Activated CD4-positive, alpha-beta T cell treated with anti-CD3 and anti-CD28 coated beads, Interleukin-2, amount 10 ng/mL, durations not matched to agents 7 days and 5 days (primary cell): ENCODE data around the gene CARMIL3. TPM values are rescaled to one million over a fixed set of nuclear protein-coding genes. Genes with fewer than 3 reads are reported as not detected.

Source experiments
- CTCF ChIA-PET: fragments of 350-600 bp; sonication (Branson Sonifier 250); formaldehyde crosslinking; loops from one replicate; lab custom pipeline; 2021; ENCODE audit warnings: antibody characterized with exemption; lab: Charles Lee
- POLR2A ChIA-PET: fragments of 350-600 bp; sonication (Branson Sonifier 250); formaldehyde crosslinking; loops from one replicate; lab custom pipeline; 2021; ENCODE audit warnings: antibody characterized with exemption; lab: Charles Lee
- DNase-seq: peaks from one replicate; pipeline ENCODE4 v3.0.0-alpha.2; 2020
- H3K27ac Mint-ChIP-seq: one replicate; pipeline ENCODE4 v1.8.0; 2021; ENCODE audit warnings: mild to moderate bottlenecking, moderate library complexity, mixed read lengths
- H3K27me3 Mint-ChIP-seq: one replicate; pipeline ENCODE4 v1.8.0; 2021; ENCODE audit warnings: mixed read lengths
- H3K36me3 Mint-ChIP-seq: one replicate; pipeline ENCODE4 v1.8.0; 2021; ENCODE audit warnings: low read depth, mixed read lengths
- H3K4me1 Mint-ChIP-seq: one replicate; pipeline ENCODE4 v1.8.0; 2021; ENCODE audit warnings: mixed read lengths
- H3K4me3 Mint-ChIP-seq: one replicate; pipeline ENCODE4 v1.8.0; 2021; ENCODE audit warnings: mild to moderate bottlenecking, moderate library complexity, mixed read lengths
- H3K9me3 Mint-ChIP-seq: one replicate; pipeline ENCODE4 v1.8.0; 2021; ENCODE audit warnings: mixed read lengths
- total RNA-seq, 2 experiments: library from RNA; stranded (reverse); gene quantifications; one replicate each; pipeline ENCODE4 v1.2.3, GENCODE V29; 2021

Gene CARMIL3
- total RNA-seq, 2 experiments from 2014 or later, result 0.83 to 1.1 TPM

DNA sequence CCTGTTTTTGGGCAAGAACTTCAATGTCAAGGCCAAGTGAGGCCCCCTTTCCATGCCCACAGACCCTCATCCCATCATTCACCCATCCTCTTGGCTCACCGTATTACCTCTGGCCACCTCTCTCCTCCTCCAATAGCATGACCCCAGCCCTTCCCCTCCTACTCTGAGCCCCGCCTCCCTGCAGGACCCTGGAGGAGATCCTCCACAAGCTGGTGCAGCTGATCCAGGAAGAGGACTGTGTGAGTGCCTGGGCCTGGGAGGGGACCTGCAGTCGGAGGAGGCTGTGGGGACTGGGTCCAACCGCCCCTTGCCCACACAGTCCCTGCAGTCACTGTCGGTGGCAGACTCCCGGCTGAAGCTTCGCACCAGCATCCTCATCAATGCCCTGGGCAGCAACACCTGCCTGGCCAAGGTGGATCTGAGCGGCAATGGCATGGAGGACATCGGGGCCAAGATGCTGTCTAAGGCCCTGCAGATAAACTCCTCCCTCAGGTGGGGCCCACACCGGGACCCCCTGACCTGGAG lies 7.2 kb downstream of the CARMIL3 start:
- H3K27ac Mint-ChIP-seq, result no peak overlapping the region
- H3K9me3 Mint-ChIP-seq, result no peaks in the 10 kb centered on the region
- H3K4me1 Mint-ChIP-seq, result peaks cover 4% of the 10 kb centered on the region
- CTCF ChIA-PET, result no interaction called here
- no peaks in the 10 kb centered on the region for H3K36me3 Mint-ChIP-seq
- peaks cover 5% of the 10 kb centered on the region for H3K27me3 Mint-ChIP-seq
- POLR2A ChIA-PET, result no interaction called here
- no peak for DNase-seq
- H3K4me3 Mint-ChIP-seq, result no peak overlapping the region

DNA sequence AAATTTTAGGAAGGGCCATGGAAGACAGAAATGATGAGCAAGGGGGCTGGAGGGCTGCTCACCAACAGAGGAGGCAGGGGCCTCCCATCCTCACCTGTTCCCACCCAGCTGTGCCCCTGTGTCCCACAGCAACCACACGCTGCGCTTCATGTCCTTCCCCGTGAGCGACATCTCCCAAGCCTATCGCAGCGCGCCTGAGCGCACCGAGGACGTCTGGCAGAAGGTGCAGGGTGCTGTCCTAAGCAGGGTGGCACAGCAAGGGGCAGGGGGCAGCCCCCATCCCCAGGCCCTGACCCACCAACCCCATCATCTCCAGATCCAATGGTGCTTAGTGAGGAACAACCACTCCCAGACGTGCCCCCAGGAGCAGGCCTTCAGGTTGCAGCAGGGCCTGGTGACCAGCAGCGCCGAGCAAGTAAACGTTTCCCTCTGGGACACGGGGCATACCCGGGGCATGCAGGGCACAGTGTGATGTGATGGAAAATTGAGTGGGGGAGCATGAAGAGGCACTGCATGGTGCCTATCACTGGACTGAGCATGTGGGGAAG lies 8.1 kb downstream of the CARMIL3 start:
- H3K4me3 Mint-ChIP-seq, result no peak overlapping the region
- peaks cover 4% of the 10 kb centered on the region for H3K4me1 Mint-ChIP-seq
- ChIA-PET CTCF (no interaction called here), POLR2A (no interaction called here)
- H3K36me3 Mint-ChIP-seq, result no peaks in the 10 kb centered on the region
- H3K27ac Mint-ChIP-seq, result no peak overlapping the region
- no peak for DNase-seq
- no peaks in the 10 kb centered on the region for H3K9me3 Mint-ChIP-seq
- peaks cover 2% of the 10 kb centered on the region for H3K27me3 Mint-ChIP-seq

DNA sequence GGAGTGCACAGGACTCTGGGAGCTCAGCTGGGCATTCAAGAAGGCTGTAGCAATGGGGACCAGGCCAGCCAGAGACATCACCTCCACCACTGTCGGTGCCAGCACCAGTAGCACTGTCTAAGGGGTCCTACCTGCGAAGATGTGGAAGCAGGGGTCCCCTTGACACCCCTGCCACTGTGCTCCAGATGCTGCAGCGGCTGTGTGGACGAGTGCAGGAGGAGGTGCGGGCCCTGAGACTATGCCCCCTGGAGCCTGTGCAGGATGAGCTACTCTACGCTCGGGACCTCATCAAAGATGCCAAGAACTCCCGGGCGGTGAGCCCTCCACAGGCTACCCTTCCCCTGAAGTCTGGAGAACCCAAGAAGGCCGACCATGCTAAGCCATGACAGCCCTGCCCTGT lies 8.6 kb downstream of the CARMIL3 start:
- POLR2A ChIA-PET, result interaction anchor here (0.5 kb wide), 1 partner anchor 9 kb away, joined by 3 read pairs; the partner anchor contains the start of gene CARMIL3
- Mint-ChIP-seq H3K4me1 (peaks cover 4% of the 10 kb centered on the region), H3K4me3 (no peak overlapping the region), H3K27me3 (peaks cover 2% of the 10 kb centered on the region), H3K36me3 (no peaks in the 10 kb centered on the region), H3K27ac (no peak overlapping the region), H3K9me3 (no peaks in the 10 kb centered on the region)
- CTCF ChIA-PET, result interaction anchor here (0.6 kb wide), 1 partner anchor 48 kb away, joined by 3 read pairs; no protein-coding TSS in a partner anchor
- DNase-seq, result no peak

DNA sequence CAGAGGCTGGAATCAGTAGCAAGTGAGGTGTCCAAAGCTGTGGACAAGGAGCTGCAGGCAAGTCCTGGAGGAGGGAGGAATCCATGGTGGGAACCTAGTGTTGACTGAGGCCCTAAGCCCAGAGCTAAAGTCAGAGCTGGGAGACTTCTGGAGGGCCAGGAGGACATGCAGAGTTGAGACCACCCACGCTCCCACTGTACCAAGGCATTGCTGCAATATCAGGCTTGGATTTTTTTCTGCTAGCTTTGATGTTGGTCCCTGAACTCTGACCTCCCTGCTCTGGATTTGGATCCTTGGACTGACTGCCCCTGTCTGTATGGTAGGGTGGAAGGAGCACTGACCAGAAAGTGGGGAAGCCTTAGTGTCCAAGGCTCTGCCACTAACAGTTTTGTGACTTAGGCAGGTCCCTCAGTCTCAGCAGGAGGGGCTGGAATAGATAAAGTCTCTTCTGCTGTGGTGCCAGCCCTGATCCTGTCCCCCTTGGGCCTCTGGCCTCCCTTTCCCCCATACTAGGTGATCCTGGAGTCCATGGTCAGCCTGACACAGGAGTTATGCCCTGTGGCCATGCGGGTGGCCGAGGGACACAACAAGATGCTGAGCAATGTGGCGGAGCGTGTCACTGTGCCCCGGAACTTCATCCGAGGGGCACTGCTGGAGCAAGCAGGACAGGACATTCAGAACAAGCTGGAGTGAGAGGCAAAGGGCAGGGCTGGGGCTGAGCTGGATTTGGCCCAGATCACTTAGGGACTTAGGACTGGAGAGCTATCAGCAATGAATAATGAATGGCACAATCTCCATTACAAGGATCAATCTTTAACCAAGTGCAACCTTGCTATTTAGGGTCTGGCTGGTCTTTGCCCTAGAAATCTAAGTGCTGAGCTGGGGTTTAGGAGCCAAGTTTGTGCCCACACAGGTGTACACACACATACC lies 9.4 kb downstream of the CARMIL3 start:
- ChIA-PET POLR2A (interaction anchor here (0.5 kb wide), 1 partner anchor 10 kb away, joined by 3 read pairs; the partner anchor contains the start of gene CARMIL3), CTCF (interaction anchor here (0.6 to 1.5 kb wide), 4 partner anchors 10 to 395 kb away, joined by 3 to 4 read pairs (median 4); partner anchors contain the start of gene CARMIL3)
- Mint-ChIP-seq H3K27ac (peak overlapping the region; percentile 76), H3K36me3 (no peaks in the 10 kb centered on the region), H3K27me3 (peaks cover 2% of the 10 kb centered on the region), H3K4me3 (no peak overlapping the region), H3K4me1 (peaks cover 4% of the 10 kb centered on the region), H3K9me3 (no peaks in the 10 kb centered on the region)
- no peak for DNase-seq

DNA sequence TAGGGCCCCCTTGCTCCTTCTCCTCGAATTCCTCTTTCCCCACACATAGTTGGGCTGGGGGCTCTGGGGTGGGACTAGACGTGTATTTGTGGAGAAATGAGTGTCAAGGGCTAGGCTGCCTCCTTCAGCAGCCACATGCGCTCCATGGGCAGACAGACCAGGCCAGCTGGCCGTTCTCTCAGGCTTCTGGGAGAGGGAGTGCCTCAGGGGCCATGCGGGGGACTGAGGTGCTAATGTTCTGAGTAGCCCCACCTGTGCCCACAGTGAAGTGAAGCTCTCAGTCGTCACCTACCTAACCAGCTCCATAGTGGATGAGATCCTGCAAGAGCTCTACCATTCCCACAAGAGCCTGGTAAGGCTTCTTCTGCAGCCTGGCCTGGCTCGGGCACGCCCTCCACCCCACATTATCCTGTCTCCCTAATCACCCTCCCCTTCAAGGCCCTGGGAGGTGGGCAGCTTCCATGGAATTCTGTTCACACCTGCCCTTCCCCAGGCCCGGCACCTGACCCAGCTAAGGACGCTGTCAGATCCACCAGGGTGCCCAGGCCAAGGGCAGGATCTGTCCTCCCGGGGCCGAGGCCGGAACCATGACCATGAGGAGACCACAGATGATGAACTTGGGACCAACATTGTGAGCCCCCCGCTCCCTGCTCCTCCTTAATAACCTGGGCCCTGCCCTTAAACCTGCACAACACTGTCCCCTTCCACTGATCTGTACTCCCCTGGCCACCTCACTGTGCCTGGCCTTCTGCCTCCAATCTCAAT lies 10.6 kb downstream of the CARMIL3 start:
- Mint-ChIP-seq H3K27me3 (peaks cover 2% of the 10 kb centered on the region), H3K4me1 (peaks cover 4% of the 10 kb centered on the region), H3K36me3 (no peaks in the 10 kb centered on the region), H3K4me3 (no peak overlapping the region), H3K9me3 (no peaks in the 10 kb centered on the region), H3K27ac (no peak overlapping the region)
- POLR2A ChIA-PET, result no interaction called here
- no peak for DNase-seq
- CTCF ChIA-PET, result interaction anchor here (1.0 to 1.5 kb wide), 3 partner anchors 11 to 20 kb away, joined by 3 to 4 read pairs (median 3); partner anchors contain the start of gene CARMIL3

DNA sequence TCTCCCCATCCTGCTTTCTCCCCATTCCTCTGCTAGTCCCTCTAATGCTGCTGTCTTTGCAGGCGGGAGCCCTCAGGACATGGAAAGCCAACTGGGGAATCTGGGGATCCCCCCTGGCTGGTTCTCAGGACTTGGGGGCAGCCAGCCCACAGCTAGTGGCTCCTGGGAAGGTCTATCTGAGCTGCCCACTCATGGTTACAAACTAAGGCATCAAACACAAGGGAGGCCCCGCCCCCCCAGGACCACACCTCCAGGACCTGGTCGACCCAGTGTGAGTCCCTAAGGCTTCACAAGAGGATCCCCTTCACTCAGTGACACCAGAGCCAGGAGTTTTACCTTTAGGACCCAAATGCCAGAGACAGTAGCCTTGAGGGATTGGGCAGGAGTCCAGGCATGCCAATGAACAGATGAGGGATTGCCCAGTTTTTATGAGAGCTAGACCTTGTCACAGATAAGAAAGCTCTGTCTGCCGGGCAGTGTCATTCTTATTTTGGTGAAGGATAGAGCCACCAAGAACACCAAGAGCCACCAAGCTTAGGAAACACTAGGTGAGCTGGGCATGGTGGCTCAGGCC lies 11.5 kb downstream of the CARMIL3 start:
- CTCF ChIA-PET, result no interaction called here
- Mint-ChIP-seq H3K4me3 (no peak overlapping the region), H3K9me3 (no peaks in the 10 kb centered on the region), H3K27ac (no peak overlapping the region), H3K36me3 (no peaks in the 10 kb centered on the region), H3K27me3 (no peaks in the 10 kb centered on the region), H3K4me1 (peaks cover 1% of the 10 kb centered on the region)
- POLR2A ChIA-PET, result no interaction called here
- no peak for DNase-seq

DNA sequence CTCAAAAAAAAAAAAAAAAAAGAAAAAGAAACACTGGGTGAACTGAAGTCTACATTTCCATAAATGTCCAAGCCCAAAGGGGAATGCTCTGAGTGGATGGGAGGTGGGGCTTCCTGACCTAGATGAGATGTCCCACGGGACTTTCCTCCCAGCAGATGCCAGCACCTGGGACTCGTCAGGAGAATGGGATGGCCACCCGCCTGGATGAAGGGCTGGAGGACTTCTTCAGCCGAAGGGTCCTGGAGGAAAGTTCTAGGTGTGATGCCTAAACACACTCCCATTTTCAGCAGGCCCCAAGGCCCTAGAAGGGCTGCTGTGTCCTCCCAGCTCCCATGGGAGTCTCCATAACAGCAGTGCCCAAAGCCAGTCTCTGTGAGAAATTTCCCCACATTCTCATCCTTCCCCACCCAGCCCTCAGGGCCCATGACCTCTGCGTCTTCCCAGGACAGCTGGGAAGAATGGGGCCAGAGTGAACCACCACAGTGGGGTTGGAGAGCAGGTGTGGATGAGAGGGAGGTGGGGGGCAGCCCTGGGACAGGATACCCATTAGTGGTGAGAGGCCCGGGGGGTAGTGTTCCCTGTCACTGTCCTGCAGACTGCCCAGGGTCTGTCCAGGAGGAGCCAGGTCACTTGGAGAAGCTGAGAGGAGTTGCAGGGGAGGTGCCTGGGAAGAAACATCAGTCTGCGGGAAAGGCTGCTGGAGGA lies 12.4 kb downstream of the CARMIL3 start:
- CTCF ChIA-PET, result no interaction called here
- no peak overlapping the region for H3K4me3 Mint-ChIP-seq
- no peak for DNase-seq
- H3K36me3 Mint-ChIP-seq, result no peaks in the 10 kb centered on the region
- no peak overlapping the region for H3K27ac Mint-ChIP-seq
- POLR2A ChIA-PET, result no interaction called here
- no peaks in the 10 kb centered on the region for H3K4me1 Mint-ChIP-seq
- no peaks in the 10 kb centered on the region for H3K9me3 Mint-ChIP-seq
- H3K27me3 Mint-ChIP-seq, result no peaks in the 10 kb centered on the region

DNA sequence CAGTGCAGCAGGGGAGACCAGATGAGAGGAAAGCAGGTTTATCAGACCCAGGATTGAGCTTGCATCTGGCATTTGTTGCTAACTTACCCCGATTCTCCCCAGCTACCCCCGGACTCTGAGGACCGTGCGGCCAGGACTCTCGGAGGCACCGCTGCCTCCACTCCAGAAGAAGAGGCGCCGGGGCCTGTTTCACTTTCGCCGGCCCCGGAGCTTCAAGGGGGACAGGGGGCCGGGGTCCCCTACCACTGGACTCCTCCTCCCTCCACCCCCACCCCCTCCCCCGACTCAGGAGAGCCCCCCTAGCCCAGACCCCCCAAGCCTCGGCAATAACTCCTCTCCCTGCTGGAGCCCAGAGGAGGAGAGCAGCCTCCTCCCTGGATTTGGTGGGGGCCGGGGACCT lies 13.0 kb downstream of the CARMIL3 start:
- Mint-ChIP-seq H3K27ac (no peak overlapping the region), H3K36me3 (no peaks in the 10 kb centered on the region), H3K9me3 (no peaks in the 10 kb centered on the region), H3K4me3 (no peak overlapping the region), H3K4me1 (no peaks in the 10 kb centered on the region), H3K27me3 (no peaks in the 10 kb centered on the region)
- ChIA-PET CTCF (no interaction called here), POLR2A (no interaction called here)
- no peak for DNase-seq

DNA sequence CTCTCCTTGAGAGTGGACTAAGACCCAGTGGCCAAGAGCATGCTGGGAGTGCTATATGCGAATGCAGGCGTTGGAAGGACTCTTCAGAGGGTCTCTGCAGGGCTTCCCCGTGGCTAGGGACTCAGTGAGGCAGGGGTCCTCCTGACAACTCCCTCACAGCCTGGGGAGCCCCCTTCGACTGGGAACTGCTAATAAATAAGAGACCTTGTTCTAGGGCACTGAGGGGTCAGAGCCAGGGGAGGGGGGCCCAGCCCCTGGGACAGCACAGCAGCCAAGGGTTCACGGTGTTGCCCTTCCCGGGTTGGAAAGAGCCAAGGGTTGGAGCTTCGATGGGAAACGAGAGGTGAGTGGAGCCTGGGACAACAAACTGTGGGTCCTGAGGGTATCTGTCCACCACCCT lies 13.6 kb downstream of the CARMIL3 start:
- no peaks in the 10 kb centered on the region for H3K4me1 Mint-ChIP-seq
- no peak overlapping the region for H3K4me3 Mint-ChIP-seq
- ChIA-PET POLR2A (no interaction called here), CTCF (no interaction called here)
- peaks cover 2% of the 10 kb centered on the region for H3K27me3 Mint-ChIP-seq
- no peaks in the 10 kb centered on the region for H3K9me3 Mint-ChIP-seq
- no peak for DNase-seq
- no peaks in the 10 kb centered on the region for H3K36me3 Mint-ChIP-seq
- no peak overlapping the region for H3K27ac Mint-ChIP-seq

DNA sequence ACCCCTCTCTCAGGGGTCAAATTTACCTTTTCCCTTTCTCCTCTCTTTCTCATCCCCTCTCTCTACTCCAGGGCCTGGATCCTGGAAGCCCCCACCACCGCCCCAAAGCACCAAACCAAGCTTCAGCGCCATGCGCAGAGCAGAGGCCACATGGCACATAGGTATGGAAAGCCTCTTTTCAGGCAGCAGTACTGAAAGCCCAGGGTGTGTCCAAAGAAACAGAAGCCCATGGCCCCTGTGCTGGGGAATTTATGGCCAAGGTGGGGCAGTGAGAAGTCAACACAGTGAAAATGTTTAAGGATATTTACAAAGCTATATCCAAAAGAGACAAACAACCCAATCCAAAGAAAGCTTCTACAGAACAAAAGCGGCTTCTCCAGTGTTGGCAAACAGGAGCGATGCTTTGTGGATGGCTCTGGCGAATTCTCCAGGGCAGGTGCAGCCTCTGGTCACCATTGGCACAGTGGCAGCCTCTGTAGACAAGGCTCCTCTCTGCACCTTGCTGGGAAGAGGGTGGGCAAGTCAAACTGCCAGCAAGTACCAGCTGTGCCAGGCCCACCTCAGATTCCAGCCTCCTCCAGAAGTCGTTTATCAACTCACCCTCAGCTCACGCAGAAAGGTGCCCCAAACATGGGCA lies 14.8 kb downstream of the CARMIL3 start:
- H3K36me3 Mint-ChIP-seq, result no peaks in the 10 kb centered on the region
- no peaks in the 10 kb centered on the region for H3K9me3 Mint-ChIP-seq
- no peak overlapping the region for H3K27ac Mint-ChIP-seq
- H3K4me1 Mint-ChIP-seq, result no peaks in the 10 kb centered on the region
- ChIA-PET CTCF (no interaction called here), POLR2A (no interaction called here)
- DNase-seq, result no peak
- H3K27me3 Mint-ChIP-seq, result peaks cover 2% of the 10 kb centered on the region
- H3K4me3 Mint-ChIP-seq, result no peak overlapping the region

DNA sequence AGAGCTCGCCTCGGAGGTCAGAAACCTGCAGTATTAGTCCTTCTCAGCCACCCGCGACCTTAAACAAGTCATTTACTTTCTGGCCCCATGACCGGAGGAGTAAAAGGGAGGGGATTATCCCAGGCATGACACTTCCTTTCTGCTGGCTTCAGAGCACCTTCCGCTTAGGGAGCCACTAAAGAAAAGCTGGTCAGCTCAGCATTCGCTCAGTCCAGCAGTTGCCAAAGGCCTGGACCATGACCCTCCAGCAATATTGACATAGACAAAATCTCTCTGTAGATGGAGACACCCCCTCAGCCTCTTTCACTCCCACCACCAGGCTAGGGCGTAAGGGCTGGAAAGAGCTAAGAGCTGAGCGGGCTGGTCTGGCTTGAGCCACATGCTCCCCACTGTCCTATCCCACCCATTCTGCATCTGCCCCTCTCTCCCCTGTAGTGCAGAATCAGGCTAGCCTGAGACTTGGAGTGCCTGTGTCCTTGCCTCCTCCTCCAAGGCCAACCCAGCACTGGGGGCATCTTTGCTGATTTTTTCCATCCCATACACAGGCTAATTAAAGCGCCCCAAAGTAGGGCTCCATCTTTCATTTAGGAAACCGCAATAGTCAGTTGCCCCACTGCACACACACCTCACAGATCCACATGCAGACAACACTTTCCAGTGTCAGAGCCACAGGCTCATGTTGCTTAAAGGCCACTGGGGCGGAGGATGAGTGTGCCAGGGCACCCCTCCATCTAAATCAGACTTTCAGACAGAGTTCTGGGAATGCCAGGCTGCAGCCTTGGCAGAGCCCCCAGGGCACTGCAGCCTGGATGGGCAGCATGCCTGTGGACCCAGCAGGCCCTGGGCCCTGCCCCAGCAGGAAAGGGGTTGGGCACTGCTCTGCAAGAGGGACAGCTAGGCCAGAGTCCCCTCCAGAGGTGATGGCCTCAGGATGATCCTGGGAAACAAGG lies 15.6 kb downstream of the CARMIL3 start:
- ChIA-PET POLR2A (no interaction called here), CTCF (interaction anchor here (1.1 to 1.2 kb wide), 3 partner anchors 11 to 21 kb away, joined by 3 read pairs; no protein-coding TSS in a partner anchor)
- no peak for DNase-seq
- no peaks in the 10 kb centered on the region for H3K9me3 Mint-ChIP-seq
- no peaks in the 10 kb centered on the region for H3K4me1 Mint-ChIP-seq
- H3K27ac Mint-ChIP-seq, result no peak overlapping the region
- peaks cover 2% of the 10 kb centered on the region for H3K27me3 Mint-ChIP-seq
- H3K36me3 Mint-ChIP-seq, result no peaks in the 10 kb centered on the region
- no peak overlapping the region for H3K4me3 Mint-ChIP-seq
